ENCODE results near the gene IL31RA.

DNA sequence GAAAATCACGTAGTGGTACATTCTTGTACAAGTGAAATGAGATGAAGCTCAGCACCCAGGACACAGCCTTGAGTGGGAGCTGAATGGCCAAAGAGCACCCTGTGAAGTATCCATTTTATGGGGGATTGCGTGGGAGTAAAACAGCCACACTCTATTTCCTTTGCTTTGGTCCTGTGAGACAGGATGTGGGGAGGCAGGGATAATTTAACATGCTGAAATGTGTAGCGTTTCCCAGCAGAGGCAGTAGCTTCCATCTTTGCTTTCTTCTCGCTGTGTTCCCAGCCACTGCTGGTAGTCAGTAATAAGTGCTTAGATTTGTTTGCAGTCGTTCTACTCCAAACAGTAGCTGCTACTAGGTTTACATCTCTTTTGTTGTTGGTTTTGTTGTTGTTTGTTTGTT lies 4.4 kb downstream of the IL31RA start:
- TF ChIP-seq, protein P1, sequence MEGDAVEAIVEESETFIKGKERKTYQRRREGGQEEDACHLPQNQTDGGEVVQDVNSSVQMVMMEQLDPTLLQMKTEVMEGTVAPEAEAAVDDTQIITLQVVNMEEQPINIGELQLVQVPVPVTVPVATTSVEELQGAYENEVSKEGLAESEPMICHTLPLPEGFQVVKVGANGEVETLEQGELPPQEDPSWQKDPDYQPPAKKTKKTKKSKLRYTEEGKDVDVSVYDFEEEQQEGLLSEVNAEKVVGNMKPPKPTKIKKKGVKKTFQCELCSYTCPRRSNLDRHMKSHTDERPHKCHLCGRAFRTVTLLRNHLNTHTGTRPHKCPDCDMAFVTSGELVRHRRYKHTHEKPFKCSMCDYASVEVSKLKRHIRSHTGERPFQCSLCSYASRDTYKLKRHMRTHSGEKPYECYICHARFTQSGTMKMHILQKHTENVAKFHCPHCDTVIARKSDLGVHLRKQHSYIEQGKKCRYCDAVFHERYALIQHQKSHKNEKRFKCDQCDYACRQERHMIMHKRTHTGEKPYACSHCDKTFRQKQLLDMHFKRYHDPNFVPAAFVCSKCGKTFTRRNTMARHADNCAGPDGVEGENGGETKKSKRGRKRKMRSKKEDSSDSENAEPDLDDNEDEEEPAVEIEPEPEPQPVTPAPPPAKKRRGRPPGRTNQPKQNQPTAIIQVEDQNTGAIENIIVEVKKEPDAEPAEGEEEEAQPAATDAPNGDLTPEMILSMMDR (IDR thresholded peaks at IDR 0.05; ENCODE audit: insufficient read depth, low read depth, low read length): no peak
- TF ChIP-seq EZH2 (IDR thresholded peaks at IDR 0.05; ENCODE audit: insufficient read depth, low read length): no peak
